K562 (cell line): ENCODE results near the gene CPED1. TPM values are rescaled to one million over a fixed set of nuclear protein-coding genes. Genes with fewer than 3 reads are reported as not detected.

Experiments
- FOXP4 ChIP-seq: sonication (generic); formaldehyde crosslinking; IDR thresholded peaks from 2 replicates; pipeline ENCODE4 v1.8.0; 2022; ENCODE audit warnings: mild to moderate bottlenecking, missing genetic modification reagents, borderline replicate concordance
- HNRNPH1 ChIP-seq: fragments of 200-400 bp; formaldehyde crosslinking; optimal IDR thresholded peaks from 2 replicates; pipeline ENCODE3; 2017; ENCODE audit warnings: low read depth, mild to moderate bottlenecking, low read length, moderate library complexity
- KDM4B ChIP-seq, 2 experiments: fragments of 450-650 bp in 1 of 2; sonication (generic) in 1 of 2; IDR thresholded peaks; 2 replicates each; pipeline ENCODE4 v1.6.1; 2016 to 2017; ENCODE audit warnings: borderline replicate concordance in 2 of 2, antibody characterized with exemption in 1 of 2, low read depth in 1 of 2, mild to moderate bottlenecking in 1 of 2
- MYNN ChIP-seq, 2 experiments: sonication (generic); formaldehyde crosslinking in 1 of 2; IDR thresholded peaks; 2 replicates each; pipeline versions ENCODE4 v1.5.0 to v1.6.1; 2016 to 2020; ENCODE audit warnings: antibody characterized with exemption in 1 of 2, missing genetic modification reagents in 1 of 2
- NR4A1 ChIP-seq, 2 experiments: fragments of 250-450 bp in 1 of 2; fragments of 450-650 bp in 1 of 2; sonication (Bioruptor Pico) in 1 of 2; IDR thresholded peaks; 2 replicates each; pipeline versions ENCODE4 v1.4.0 to v1.6.1; 2016 to 2020; ENCODE audit warnings: mild to moderate bottlenecking in 2 of 2, missing compliant biosample characterization in 1 of 2, missing genetic modification characterization in 1 of 2, moderate library complexity in 1 of 2
- NUFIP1 ChIP-seq: fragments of 450-650 bp; IDR thresholded peaks from 2 replicates; pipeline ENCODE4 v1.6.1; 2018; ENCODE audit not compliant: partially characterized antibody
- PTRF ChIP-seq: fragments of 450-650 bp; IDR thresholded peaks from 2 replicates; pipeline ENCODE4 v1.6.1; 2016; ENCODE audit warnings: mild to moderate bottlenecking, missing genetic modification characterization, missing compliant biosample characterization
- RBM17 ChIP-seq: fragments of 200-400 bp; formaldehyde crosslinking; IDR thresholded peaks from 2 replicates; pipeline ENCODE4 v1.6.1; 2017; ENCODE audit warnings: low read depth, mild to moderate bottlenecking, low read length, borderline replicate concordance
- ZNF146 ChIP-seq: IDR thresholded peaks from one replicate; pipeline ENCODE4 v1.6.1; 2018; ENCODE audit warnings: missing compliant biosample characterization; ENCODE audit not compliant: unreplicated experiment
- ZNF41 ChIP-seq: fragments of 250-450 bp; sonication (Bioruptor Pico); conservative IDR thresholded peaks from 2 replicates; pipeline ENCODE4 v1.4.0; 2020; ENCODE audit warnings: mild to moderate bottlenecking
- polyA plus RNA-seq, 8 experiments: library from polyadenylated mRNA; depleted of rRNA in 4 of 8; stranded (reverse) in 5 of 8; unstranded in 3 of 8; fragments of >200 nt; fragmentation: Nextera tagmentation in 2 of 8; fragmentation: Illumina TruSeq in 1 of 8; extraction: Ambion mirVana in 2 of 8; extraction: Trizol in 1 of 8; gene quantifications; 2 replicates each; pipeline versions ENCODE4 v1.2.1 to v1.2.3, GENCODE V29; 2011 to 2014; ENCODE audit warnings: inconsistent platforms in 1 of 8, missing spikeins in 1 of 8
- total RNA-seq, 7 experiments: library from RNA; depleted of rRNA in 6 of 7; stranded (reverse); fragments of >200 nt in 6 of 7; fragmentation: Illumina TruSeq in 2 of 7; extraction: Trizol in 2 of 7; gene quantifications; 2 replicates each; pipeline versions ENCODE4 v1.2.1 to v1.2.3, GENCODE V29; 2011 to 2021; ENCODE audit warnings: low replicate concordance in 1 of 7

The CPED1 gene
- total and polyA plus RNA-seq, 9 of the 15 experiments (the other 6 are each of a cell fraction or from before 2014, with no cell fraction given) = 195 to 393 (median 290) TPM

DNA sequence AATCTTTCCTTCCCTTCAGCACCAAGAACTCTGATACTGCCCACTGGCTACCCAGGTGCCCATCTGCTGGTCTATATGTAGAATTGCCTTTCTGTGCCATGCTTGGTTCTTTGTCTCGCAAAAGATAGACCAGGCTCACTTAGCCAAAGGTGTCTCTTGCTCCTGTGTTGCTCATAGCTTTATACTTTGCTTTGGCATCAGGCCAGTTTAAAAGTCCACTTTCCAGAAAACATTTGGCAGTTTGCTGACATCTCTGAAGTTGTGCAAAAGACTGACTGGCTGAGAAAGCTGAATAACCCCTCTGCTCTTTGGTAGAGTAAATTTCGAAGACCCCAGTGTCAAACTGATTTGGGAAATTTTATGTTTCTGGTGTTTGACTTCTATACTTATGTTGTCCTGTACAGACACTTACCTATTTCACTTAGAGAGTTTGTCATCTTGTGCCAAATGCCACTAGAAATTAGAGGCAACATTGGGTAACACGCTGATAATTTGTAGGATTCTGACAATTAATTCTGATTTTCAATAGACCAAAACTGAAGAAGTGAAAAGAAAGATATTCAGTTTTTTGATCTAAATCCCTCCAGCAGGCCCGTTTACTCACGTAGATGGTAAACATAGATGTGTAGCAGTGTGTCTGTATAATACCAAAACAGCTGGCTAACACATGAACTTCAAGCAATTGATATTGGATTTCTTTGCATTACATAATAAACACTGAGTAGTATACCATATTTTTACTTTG lies 91.1 kb downstream of the CPED1 start (continued):
- 0 out of 2 replicates have a peak, but pooled peaks have one; percentile 21 for TF ChIP-seq NR4A1 (CRISPR knock-in tag; IDR thresholded peaks at IDR 0.05)
- no peak for TF ChIP-seq NR4A1 (tag; IDR thresholded peaks at IDR 0.05)
- no peak for TF ChIP-seq FOXP4 (CRISPR knock-in tag)
- no peak for TF ChIP-seq PTRF
- TF ChIP-seq KDM4B (IDR thresholded peaks at IDR 0.05; ENCODE audit: borderline replicate concordance in 2 of 2, low read depth in 1 of 2) = peak in 1 of 2 experiments; percentile 88; a peak in 1 of 4 replicates
- no peak for TF ChIP-seq NUFIP1
- no peak for TF ChIP-seq HNRNPH1
- 0 out of 2 replicates have a peak, but pooled peaks have one; percentile 15 for TF ChIP-seq ZNF41
- no peak for TF ChIP-seq ZNF146
- TF ChIP-seq RBM17 = no peak
- peak; percentile 46; the same call in 1 of the 2 replicates for TF ChIP-seq MYNN (IDR thresholded peaks at IDR 0.05)
- no peak for TF ChIP-seq MYNN (CRISPR knock-in tag; IDR thresholded peaks at IDR 0.05)
- TF ChIP-seq, all 486 proteins: peak for 55
